C4-2B (cell line): ENCODE measurements around the gene NINL.
"Not testable (repeated sequence)": the region's sequence is repeated elsewhere in the genome, so short reads cannot be mapped to it uniquely, and the experiment has no call there.

Experiments used
- H3K27ac ChIP-seq: fragments of 450-650 bp; 2 replicates; pipeline ENCODE4 v1.5.1; 2017
- CTCF ChIP-seq: fragments of 450-650 bp; conservative IDR thresholded peaks from 2 replicates; pipeline ENCODE4 v1.5.1; 2017; ENCODE audit warnings: mild to moderate bottlenecking
- ZFX ChIP-seq: fragments of 450-650 bp; IDR thresholded peaks from 2 replicates; pipeline ENCODE4 v1.6.1; 2017

NINL gene

GRCh38 chr20:25510202-25510601, 75.1 kb downstream of the NINL start:
- no peak overlapping the region for H3K27ac ChIP-seq
- no peak for TF ChIP-seq CTCF

- H3K27ac ChIP-seq, result no peak overlapping the region
- TF ChIP-seq ZFX (no peak), CTCF (no peak)
Measured at GRCh38 chr20:25509084-25509483, 76.2 kb downstream of the NINL start.

- TF ChIP-seq ZFX, result no peak
- TF ChIP-seq CTCF, result no peak
- H3K27ac ChIP-seq, result no peak overlapping the region
Measured at GRCh38 chr20:25508083-25508770, 77.1 kb downstream of the NINL start.

GRCh38 chr20:25507385-25508082, 77.8 kb downstream of the NINL start:
- H3K27ac ChIP-seq, result no peak overlapping the region
- no peak for TF ChIP-seq CTCF
- no peak for TF ChIP-seq ZFX

GRCh38 chr20:25504366-25505135, 80.8 kb downstream of the NINL start:
- no peak overlapping the region for H3K27ac ChIP-seq
- TF ChIP-seq ZFX (no peak), CTCF (no peak)

- TF ChIP-seq CTCF (no peak), ZFX (no peak)
- H3K27ac ChIP-seq, result no peak overlapping the region
Measured at GRCh38 chr20:25503936-25504335, 81.4 kb downstream of the NINL start.

- H3K27ac ChIP-seq, result not testable (repeated sequence)
Measured at GRCh38 chr20:25503051-25503639, 82.2 kb downstream of the NINL start.
